ENCODE measurements around the gene SLC36A4.
A peak's percentile ranks its signal among the peaks of the same experiment; 100 is the strongest.
"Not testable (repeated sequence)": the region's sequence is repeated elsewhere in the genome, so short reads cannot be mapped to it uniquely, and the experiment has no call there.

SLC36A4 gene

GRCh38 chr11:93122535-93123235 lies 75.1 kb downstream of the SLC36A4 start:
- DNase-seq (ENCODE audit: low spot score): no peak

GRCh38 chr11:93118276-93118675 lies 79.5 kb downstream of the SLC36A4 start:
- no peak for DNase-seq (ENCODE audit: low spot score)

- DNase-seq (ENCODE audit: low spot score): no peak
Measured at GRCh38 chr11:93117565-93117964, 80.2 kb downstream of the SLC36A4 start.

DNA sequence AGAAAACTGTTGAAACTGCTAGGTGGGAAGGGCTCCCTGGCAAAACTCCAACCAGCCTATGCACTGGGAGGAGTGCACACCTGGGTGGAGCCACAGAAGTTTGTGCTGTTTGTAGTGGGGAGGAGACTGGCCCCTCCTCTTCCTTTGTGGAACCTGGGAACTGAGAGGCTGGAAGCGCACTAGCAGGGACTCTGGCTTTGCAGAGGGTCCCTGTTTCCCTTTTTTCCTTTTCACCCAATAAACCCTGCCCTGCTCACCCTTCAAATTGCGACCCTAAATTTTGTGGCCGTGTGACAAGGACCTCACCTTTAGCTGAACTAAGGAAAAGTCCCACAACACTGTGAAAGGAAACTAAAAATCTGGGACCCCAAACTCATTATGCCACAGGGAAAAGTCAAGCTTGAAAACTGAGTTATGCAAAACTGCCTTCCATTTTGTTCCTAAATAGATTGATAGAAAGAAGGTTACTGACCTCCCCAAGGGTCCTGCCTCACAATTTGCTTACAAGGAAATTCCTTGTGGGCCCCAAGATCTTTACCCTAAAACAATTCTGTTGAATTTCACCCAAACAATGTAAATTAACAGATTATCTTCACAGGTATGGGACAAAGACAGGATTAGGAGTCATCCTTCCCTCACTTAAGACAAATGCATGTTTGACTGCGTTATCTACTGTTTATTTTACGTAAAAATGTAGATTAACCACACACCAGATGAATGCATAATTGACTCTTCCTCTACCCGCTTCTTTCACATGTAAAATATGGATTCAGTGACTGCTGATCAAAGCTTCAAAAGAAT lies 81.0 kb downstream of the SLC36A4 start:
- DNase-seq (ENCODE audit: low spot score): no peak

DNA sequence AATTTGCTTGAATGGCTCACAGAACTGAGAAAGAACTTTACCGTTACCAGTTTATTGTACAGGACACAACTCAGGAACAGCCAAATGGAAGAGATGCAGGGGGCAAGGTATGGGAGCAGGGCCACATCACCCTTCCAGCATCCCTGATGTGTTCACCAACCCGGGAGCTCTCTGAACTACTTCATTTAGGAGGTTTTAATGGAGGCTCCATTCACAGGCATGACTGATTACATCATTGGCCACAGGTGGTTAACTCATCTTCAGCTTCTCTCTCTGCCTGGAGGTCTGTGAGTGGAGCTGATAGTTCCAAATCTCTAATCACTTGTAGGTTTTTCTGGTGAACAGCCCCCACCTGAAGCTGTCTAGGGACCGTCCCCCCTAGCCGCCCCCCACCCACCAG lies 83.5 kb downstream of the SLC36A4 start:
- no peak for DNase-seq (ENCODE audit: low spot score)

GRCh38 chr11:93113824-93114223 lies 84.0 kb downstream of the SLC36A4 start:
- DNase-seq (ENCODE audit: low spot score): no peak

DNA sequence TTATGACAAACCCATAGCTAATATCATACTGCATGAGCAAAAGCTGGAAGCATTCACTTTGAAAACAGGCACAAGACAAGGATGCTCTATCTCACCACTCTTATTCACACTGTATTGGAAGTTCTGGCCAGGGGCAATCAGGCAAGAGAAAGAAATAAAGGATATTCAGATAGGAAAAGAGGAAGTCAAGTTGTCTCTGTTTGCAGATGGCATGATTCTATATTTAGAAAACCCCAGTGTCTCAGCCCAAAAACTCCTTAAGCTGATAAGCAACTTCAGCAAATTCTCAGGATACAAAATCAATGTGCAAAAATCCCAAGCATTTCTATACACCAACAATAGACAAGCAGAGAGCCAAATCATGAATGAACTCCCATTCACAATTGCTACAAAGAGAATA lies 86.6 kb downstream of the SLC36A4 start:
- not testable (repeated sequence) for DNase-seq (ENCODE audit: low spot score)

DNA sequence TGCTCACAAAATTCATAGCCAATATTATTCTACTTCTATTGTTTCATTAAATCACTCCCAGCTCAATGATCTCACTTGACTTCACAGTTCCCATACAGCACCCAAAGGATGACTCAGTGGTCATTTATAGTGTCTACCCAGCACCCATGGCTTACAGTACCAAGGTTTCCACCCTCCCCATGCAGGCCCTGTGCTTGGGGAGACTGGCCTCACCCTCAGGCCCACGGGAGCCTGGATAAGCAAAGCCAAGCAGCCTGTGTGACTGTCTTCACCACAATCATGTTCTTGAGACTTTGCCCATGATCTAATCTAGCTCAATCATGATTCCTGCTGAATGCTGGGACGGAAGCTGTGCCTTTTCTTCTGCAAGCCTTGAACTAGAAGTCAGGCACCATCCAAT lies 97.6 kb downstream of the SLC36A4 start:
- DNase-seq (ENCODE audit: low spot score): peak; percentile 51

DNA sequence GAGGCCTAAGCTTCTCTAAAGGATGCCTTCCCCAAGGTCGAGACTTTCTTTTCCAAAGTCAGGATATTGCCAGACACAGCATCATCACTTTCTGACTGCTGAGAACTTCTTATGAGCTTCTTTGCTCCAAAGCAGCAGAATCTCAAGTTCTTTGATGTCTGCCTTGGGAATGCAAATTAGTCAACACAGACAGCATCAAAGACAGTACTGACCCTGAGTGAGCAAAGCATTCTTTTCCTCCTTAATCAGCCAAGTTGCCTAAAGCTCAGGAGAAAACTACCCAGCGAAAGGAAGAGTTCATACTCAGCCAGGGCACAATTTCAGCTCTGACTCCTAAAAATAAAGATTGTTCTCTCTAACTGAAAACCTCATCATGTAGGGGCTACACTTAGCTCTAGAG lies 98.0 kb downstream of the SLC36A4 start:
- DNase-seq (ENCODE audit: low spot score): peak; percentile 54
